Measurements from ENCODE around the gene DPP10.

The DPP10 gene

DNA sequence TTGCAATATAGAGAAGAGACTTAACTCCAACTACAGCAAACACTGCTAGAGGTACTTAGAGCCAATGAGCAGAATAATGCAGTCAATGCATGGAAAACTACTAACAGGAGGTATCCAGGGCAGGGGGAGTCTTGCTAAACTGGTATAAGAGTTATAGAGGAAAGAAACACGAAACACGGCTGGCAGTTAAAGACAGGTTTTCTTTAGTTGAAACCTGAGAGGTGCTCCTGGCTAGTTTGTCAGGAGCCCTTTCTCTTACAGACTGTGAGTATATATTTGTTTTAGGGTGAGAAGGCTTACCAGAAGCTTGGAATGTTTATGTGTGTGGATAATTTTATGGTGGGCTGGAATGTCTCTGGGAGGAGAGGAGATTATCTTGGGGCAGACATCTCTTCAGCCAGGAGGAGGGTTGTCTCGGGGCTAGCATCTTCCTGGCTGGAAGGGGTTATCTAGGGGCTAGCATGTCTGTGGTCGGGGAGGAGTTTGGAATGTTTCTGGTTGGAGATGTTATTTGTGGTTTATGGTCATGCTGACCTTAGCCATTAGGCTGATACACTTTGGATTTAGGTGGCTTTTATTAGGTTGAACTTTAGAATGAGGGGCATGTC lies 1048.8 kb downstream of the DPP10 start:
- DNase-seq, result no peak

DNA sequence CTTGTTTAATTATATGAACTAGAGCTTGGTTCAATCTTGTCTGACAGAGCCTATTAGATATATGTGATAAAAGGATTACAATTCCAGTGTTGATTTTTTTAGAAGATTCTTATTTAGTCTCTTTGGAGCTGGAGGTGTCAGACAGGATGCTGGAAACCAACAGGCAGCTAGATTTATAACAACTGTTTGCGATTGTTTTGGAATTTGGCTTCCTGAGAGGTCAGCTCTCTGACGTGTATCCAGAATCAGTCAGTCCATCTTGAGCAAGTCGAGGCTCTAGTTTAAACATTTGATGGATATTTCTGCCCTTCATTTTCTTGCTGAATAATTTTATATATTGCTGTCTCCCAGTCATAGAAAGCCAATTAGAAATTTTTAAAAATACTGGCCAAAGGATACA lies 1062.9 kb downstream of the DPP10 start:
- DNase-seq, result no peak

DNA sequence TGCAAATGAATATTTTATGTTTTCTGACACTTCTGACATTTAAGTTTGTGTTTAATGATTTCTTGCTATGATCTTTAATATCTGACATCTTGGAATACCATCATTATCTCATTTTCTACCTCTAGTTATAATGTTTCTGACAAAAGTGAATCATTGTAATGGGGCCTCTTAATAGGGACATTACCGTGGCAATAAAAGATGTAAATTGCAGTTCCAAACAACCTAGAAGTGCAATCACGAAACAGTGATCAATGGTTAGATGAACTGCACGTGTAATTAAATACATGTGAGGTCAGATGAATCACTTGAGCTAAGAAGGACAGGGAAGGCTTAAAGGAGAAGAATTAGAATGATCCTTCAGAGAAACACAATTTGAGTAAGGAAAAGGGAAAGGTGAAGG lies 1078.3 kb downstream of the DPP10 start:
- DNase-seq, result no peak

DNA sequence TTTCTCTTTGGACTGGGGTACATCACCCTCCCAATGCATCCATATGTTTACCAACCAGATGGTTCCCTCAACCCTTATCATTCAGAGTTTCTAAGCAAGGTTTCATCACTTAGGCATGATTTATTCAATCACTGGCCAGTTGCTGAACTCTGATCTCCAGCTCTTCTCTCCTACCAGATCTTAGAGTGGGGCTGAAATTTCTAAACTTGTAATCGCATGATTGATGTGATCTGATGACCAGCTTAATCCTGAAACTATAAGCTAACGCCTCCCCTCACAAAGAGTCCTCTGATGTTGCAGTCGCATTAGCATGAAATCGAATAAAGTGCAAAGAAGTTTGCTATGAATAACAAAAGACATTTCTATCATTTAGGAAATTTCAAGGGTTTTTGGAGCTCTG lies 1082.0 kb downstream of the DPP10 start:
- DNase-seq, result no peak

DNA sequence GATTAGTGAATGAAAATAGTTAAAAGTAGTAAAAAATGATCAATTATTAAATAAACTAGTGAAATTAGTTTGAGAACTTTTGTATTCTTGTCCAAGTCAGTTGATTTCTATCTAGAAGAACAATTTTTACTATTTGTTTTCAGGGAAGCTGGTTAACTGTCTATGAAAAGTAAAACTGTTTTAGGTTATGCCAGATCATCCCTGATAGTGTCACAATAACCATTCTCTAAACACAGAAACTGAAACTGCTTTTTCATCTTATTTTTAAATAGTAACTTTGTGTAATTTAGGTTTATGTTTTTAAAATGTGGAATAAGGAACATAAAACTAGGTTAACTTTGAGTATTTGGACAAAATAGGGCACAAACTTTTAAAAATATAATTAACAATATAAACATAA lies 1087.2 kb downstream of the DPP10 start:
- no peak for DNase-seq

DNA sequence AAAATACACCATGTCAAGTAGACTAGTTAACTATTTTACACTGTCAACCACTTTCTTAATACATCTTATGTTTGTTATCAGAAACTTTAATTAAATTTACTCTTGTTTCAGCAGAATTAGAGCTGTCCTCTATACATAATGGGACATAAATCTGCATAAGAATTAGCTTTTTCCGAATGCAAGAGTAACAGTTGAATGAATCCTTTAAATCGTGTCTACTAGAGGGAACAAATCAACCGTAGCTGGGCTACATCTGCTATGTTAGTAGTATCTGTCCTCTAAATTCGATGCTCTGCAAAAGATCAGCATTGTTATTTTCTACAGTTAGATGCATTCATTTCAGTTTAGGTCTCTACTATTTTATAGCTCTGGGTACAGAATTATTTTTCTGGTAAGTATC lies 1090.6 kb downstream of the DPP10 start:
- no peak for DNase-seq

DNA sequence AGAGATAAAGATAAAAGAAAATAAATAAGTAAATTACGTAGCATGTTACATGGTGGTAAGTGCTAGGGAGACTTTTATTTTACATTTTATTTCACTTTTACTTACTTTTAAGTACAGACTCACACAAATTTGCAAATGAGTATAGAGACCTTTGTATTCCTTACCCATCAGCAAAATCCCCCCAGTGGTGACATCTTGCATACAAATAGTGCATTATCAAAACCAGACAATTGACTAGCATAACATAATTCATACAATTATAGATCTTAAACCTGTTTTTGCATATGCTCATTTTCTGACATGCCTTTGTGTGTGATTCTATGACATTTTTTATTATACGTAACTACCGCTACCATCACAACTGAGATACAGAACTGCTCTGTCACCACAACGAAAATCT lies 1099.4 kb downstream of the DPP10 start:
- DNase-seq, result no peak

DNA sequence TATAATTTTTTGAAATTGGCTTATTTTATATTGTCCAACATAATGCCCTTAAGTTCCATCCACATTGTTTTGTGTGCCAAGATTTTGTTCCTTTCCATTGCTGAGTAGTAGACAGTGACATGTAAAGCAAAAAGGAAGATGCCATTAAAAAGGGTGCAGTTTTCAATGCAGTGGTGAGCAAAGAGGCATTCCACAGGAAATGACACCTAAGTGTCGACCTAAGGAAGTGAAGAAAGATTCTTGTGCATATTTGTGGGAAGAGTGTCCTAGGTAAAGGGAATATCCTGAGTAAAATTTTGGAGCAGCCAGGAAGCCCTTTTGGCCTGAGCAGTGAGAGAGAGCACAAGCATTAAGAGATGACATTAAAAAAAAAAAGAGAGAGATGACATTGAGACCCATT lies 1099.9 kb downstream of the DPP10 start:
- DNase-seq, result no peak

DNA sequence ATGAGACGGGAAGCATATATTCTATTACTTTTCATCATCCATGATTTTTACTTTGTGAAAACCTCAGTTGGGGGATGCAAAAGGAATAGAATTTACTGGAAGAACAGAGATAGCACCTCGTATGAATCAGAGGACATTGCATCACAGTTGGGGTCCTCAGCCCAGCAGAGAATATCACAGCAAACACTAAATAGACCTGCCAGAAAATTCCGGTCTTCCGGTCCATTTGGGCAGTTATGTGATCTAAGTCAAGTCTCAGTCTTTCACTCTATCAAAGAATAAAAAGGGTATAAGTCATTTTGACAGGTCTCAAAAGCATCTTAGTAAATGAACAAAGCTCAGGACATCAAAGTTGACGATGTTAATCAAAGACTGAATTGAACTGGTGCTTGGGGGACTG lies 1100.6 kb downstream of the DPP10 start:
- DNase-seq, result no peak

DNA sequence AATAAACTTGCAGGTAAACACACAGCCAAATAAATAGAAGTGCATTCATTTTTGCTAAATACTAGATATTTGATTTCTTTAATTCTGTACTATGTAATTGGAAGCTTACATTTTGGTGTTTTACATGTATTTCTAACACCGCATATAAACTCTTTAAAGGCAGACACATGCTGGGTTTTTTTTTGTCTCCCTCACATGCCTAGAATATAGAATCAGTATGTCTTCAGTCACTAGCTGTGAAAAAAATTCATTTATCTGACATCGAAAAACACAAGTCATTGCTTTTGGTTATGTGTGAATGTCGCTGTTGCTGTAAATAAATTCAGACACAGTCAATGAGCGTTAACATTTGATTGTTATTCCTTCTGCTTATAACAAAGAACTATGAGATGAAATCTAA lies 1101.0 kb downstream of the DPP10 start:
- DNase-seq, result no peak

DNA sequence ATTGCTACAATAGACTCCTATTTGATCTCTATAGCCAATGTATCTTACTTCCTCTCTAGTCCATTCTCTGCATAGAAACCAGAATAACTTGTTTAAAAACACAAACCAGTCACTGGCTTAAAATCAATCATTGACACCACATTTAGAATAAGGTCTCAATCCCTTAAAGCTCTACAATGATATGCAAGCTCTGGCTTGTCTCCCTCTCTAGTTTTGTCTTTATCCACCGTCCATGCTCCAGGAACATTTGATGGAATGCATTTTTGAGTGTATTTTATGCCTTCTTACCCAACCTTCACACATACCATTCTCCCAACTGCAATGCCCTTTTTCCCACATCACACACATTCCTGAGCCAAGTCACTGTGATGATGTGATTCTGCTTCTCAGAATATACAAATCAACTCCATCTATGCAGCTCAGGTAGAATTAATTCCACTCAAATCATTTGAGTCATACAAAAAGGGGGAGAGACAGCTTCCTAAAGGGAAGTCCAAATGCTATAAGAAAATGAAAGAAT lies 1107.2 kb downstream of the DPP10 start:
- DNase-seq, result no peak

DNA sequence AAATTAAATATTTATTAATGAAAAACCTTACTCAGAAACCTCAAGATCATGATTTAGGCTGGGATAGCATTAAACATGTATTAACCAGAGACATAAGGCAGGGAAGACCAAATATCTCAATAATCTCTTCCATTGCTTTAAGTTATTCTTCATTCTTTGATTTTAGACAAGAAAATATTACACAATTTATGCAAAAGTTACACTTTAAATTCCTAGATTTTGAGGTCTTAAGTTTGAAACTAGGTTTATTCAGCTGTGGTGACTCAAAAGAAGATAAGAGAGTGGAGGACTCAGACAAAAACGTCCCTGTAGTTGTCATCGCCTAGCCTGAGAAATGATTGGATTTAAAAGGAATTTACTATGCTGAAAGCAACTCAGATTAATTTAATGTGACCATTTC lies 1110.3 kb downstream of the DPP10 start:
- DNase-seq, result no peak

DNA sequence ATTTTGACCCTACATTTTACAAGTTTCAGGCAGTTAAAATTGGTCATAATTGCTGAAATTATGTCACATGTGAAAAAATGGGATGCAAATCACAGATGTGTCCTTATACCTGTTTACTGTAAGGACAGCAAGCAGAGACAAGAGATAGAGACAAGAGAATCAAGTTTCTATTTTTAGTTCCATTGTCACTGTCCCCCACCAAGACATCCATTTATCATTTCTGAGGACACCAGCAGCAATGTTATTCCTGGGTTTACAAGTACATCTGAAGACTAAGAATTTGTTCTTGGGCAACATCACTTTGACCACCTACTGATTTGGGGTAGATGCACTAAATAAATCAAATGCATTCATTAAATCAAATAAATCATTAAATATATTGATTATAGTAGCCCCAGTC lies 1111.7 kb downstream of the DPP10 start:
- no peak for DNase-seq

DNA sequence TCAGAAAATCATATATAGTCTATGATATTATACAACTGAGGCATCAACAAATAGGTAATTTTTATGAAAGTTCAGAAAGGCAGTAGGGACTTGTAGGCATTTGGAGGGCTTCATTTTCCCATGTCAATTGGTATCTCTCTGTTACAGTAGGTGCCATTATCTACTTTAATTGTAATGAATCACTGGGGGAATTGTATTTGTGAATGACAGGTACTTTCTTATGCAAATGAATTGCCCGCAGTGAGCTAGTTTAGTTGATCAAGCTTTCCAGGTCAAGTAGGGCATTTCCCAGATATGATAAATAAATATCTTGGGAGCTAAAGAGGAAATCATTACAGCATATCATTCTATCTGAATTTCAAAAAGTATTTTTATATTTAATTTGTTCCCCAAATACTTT lies 1116.3 kb downstream of the DPP10 start:
- no peak for DNase-seq

DNA sequence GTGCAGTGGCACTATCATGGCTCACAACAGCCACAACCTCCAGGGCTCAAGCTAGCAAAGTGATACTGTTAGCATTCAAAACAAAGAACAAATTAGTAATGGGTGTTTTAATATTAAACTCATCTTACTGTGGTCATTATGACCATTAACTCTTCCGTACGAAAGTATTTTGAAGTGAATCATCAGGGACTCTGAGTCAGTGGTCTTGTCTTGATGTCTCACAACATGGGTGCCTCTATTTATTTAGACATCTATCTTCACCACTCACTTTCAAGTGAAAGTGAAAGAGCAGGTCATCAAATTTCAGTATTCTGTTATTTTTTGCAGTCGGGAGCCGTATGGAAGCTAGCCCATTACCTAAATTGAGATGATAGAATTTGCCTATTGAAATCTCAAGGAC lies 1118.2 kb downstream of the DPP10 start:
- DNase-seq, result no peak

DNA sequence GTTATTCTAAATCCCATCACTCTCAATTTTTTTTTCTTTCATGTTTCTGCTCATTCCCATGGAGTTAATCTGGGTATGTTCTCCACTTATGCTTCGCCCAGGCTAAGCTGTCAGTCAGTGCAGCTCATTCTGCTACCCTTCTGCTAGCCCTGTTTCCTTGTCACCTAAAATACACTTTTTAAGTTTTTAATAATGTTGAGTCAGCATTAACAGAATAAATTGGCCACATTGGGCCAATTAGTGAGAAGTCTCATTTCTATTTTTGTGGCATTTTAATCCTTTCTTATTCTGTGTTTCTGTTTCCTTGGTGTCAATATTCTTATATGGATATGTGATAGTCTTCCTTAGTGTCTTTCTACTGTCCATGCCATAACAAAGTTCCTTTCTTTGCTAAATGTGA lies 1126.2 kb downstream of the DPP10 start:
- DNase-seq, result no peak

DNA sequence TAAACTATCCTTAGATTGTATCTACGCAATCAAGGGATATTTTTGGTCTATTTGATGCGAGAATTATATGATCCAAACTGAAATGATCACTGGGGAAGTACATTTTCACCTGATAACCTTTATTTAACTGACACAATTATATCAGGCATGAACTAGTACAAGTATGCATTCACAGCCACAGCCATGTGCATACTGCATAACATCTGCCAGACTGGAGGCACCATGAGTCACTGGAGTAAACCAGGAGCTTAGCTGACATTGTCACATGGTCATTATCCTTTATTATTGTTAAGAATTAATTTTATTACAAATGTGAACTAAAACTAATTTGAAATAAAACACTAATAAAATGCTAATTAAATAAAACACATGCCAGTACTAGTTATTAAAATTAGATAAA lies 1127.1 kb downstream of the DPP10 start:
- no peak for DNase-seq

DNA sequence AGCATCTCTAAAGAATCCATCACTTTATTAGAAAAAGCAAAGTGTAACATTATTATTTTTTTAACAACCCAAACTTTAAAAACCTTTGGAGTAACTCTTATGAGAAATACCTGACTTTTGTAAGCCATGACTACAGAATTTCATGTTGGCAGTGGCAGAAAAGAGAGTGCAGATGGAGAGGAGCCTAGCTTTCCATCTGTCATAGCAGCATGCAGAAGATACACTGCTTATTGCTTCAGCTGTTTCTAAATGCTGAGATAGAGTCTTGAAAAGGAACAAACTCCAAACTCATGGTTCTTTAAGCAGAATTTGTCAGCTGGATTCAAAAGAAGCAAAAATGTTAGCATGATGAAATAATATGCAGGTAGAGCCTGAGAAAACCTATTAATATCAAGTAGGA lies 1130.3 kb downstream of the DPP10 start:
- DNase-seq, result no peak

DNA sequence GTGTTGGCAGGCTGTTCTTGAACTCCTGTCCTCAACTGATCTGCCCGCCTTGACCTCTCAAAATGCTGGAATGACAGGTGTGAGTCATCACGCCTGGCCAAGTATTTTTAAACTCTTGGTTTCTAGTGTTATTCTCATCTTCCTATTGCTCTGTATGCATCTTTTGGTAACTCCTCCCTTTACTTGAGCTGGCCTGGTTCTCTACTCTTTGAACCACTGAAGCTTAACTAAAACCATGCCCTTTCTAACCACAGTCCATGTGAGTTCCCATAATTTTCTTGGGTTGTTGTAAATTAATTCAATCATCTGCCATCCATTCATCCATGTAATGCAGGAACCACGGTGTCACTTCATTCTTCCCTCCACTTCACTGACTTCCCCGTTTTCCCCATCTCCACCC lies 1131.3 kb downstream of the DPP10 start:
- DNase-seq, result no peak

DNA sequence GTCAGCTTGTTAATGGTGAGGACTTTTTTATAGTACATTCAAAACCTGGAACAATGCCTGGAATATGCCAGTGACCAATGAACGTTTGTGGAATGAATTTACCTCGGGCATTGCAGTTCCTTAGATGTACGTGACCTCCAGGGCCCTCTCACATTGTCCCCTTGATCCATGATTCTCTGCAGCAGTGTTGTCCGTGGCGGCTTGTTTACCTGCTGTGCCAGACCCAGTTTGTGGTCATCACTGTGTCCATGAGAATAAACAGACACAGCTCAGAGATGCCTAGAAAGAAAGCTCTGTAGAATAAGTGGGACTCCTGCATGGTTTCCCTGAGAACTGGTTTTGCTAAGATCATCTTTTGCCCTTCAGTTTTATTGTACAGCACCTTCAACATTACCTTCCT lies 1132.2 kb downstream of the DPP10 start:
- DNase-seq, result no peak

DNA sequence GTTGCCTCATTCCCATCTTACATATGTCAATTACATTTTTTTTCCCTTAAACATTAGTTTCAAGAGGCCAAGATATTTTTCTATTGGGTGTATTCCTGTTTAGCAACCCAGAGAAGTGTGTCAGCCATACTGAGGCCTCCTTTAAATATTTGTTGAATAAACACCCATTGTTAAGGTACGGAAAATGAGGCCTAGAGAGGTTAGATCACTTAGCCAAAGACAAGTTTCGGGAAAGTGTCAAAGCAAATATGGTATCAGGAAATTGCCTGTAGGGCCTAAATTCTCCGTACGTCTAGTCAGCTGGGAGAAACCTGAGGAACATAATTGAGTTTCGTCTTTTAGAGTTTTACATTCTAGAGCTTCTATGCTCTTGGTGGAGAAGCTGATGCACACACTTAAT lies 1138.3 kb downstream of the DPP10 start:
- no peak for DNase-seq

DNA sequence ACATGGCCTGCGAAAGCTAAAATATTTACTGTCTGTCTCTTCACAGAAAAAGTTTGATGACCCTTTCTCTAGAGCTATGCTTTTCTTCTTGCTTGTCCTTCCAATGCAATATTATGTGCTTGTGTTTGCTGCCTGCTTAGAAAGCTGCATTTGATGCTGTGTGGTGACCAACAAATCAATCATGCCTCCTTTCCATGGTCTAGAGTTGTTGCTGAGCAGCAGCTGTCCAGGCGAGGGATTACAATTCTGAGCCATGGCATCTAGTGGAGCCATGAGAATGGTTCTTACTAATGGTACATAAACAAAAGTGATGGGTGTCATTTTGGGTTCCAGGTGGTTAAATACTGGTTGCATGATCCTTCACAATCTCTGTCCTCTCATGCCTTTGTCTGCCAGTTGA lies 1142.1 kb downstream of the DPP10 start:
- DNase-seq, result no peak

DNA sequence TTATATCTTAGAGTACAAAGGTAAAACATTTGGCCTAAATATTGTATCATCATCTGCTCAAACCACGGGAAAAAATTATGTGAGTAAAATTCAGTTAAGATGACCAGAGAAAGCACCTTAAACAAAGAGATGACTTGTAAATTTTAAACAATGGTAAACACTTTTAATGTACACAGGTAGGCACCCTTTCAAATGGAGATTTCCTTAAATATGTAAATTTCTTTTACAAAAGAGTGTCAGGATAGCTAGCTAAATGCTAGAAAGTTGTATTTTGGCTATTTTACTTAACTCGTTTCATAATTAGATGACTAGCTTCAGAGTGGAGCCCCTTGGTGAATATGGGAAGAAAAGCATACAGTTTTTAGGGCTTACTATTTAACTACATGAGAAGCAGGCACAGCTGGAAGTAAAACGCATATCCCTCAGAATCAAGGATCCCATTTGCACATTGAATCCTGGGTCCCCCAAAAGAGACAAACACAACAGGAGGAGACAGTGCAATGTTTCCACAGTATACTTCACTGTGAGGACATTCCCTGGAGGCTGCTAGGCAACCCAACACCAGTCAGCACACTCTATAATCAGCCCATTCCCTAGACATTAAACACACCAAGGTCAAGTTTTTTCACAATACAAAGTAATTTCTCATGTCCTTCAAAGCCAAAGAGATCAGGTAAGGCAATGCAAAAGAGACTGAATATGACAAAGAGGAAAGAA lies 1154.4 kb downstream of the DPP10 start:
- DNase-seq, result no peak

DNA sequence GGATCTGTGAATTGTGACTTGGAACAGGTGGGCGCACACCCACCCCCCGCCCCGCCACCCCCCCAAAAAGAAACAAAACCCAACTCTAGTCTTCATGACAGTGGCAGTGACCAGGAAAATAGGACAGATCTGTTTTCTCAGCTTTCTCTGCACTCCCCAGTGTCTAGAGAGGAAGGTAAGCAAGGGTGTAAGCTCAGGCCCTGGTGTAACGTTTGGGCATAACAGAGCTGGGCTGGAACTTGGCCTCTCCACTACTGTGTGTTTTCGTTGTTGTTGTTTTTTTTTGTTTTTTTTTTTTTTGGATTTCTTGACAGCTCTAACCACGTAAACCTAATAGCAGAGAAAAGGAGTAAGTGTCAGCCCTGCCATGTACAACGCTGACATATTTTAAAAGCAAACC lies 1160.8 kb downstream of the DPP10 start:
- DNase-seq, result no peak

DNA sequence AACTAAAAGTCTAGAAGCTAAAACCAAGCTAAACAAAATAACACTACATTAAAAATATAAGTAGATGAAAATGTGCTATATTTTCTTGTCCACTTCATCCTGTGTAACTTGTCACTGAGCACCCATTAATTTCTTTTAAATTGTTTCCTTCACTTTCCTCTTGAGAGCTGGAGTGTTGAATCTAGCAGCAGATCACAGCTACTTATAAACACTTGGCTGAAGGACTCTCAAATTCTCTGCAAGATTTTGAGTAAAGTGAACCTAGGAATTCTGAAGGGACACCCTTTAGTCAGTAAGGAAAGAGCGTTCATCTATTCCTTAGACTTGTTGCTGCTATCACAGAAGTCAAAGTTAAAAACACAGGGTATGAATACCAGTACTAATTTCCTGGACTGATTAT lies 1163.9 kb downstream of the DPP10 start:
- DNase-seq, result no peak

Data from stimulated activated CD4-positive, alpha-beta T cell treated with anti-CD3 and anti-CD28 coated beads, Interleukin-4, amount 100 ng/mL, for 24 hours (primary cell).